ENCODE data around the gene MCCC2.
"Not testable (repeated sequence)": the region's sequence is repeated elsewhere in the genome, so short reads cannot be mapped to it uniquely, and the experiment has no call there.

MCCC2 gene

GRCh38 chr5:71586941-71587765, at the start of gene MCCC2:
TSS of gene MCCC2 (plus strand) at chr5:71587340. CDS start at chr5:71587426, 86 bp downstream.
- DNase-seq (ENCODE audit: low spot score): peak; percentile 95
- TF ChIP-seq CTCF (IDR thresholded peaks at IDR 0.05; ENCODE audit: extremely low read depth, missing control alignments): no peak

GRCh38 chr5:71537687-71538086, 49.5 kb upstream of the MCCC2 start:
- no peak for TF ChIP-seq CTCF (IDR thresholded peaks at IDR 0.05; ENCODE audit: extremely low read depth, missing control alignments)
- no peak for DNase-seq (ENCODE audit: low spot score)

- not testable (repeated sequence) for DNase-seq (ENCODE audit: low spot score)
Observed at GRCh38 chr5:71550885-71551284, 36.3 kb upstream of the MCCC2 start.

GRCh38 chr5:71551582-71551981, 35.6 kb upstream of the MCCC2 start:
- not testable (repeated sequence) for DNase-seq (ENCODE audit: low spot score)

GRCh38 chr5:71552026-71552749, 35.0 kb upstream of the MCCC2 start:
- DNase-seq (ENCODE audit: low spot score): not testable (repeated sequence)

- TF ChIP-seq CTCF (IDR thresholded peaks at IDR 0.05; ENCODE audit: extremely low read depth, missing control alignments): no peak
- DNase-seq (ENCODE audit: low spot score): no peak
Observed at GRCh38 chr5:71563161-71563560, 24.0 kb upstream of the MCCC2 start.

- DNase-seq (ENCODE audit: low spot score): no peak
- TF ChIP-seq CTCF (IDR thresholded peaks at IDR 0.05; ENCODE audit: extremely low read depth, missing control alignments): no peak
Observed at GRCh38 chr5:71564895-71565294, 22.2 kb upstream of the MCCC2 start.

GRCh38 chr5:71569748-71570509, 17.2 kb upstream of the MCCC2 start:
- no peak for TF ChIP-seq CTCF (IDR thresholded peaks at IDR 0.05; ENCODE audit: extremely low read depth, missing control alignments)
- DNase-seq (ENCODE audit: low spot score): no peak

- not testable (repeated sequence) for DNase-seq (ENCODE audit: low spot score)
Observed at GRCh38 chr5:71571811-71572210, 15.3 kb upstream of the MCCC2 start.

Measured in GM20000 (cell line).